Stimulated activated CD8-positive, alpha-beta memory T cell treated with anti-CD3 and anti-CD28 coated beads, Interleukin-4, amount 100 ng/mL, for 1 hour (primary cell): Measurements from ENCODE around the gene HUNK.

ENCODE experiments used
- DNase-seq, 2 donors: peaks; one replicate each; pipeline ENCODE4 v3.0.0-alpha.2; 2020; ENCODE audit warnings: low read depth in 2 of 2, low spot score in 1 of 2

Gene HUNK

DNA sequence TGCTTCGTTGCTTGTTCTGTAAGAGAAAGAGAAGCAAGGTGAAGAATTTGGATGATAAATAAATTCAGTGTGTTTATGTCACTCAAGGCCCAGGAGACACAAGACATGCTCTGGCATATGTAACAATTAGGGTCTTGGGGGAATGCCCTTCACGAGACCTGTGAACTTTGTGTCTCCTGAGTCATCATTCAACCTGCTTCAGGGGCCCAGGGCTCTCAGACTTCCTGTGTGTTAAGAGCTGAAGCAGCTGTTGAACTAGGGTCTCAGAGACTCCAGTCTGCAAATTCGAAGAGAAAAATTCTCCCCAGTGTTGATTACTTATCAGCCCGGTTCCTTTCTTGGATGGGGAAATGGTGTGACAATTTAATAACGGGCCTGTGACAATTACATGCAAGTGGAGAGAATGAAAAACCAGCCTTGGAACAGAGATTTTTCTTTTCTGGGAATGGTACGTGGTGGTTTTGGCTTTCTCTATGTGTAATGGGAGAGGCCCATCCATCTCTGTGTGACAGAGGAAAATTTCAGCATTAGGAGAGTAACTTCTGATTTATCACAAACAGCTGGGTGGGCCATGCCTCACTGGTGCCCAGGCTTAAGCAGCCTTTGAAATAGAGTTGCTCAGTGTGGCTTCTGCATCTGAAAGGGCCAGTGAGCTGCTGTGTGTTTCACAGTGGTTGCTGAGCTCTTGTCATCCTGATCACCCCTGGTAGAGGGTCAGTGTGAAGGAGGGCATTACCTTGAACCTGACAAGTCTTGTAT is 22.4 kb downstream of the HUNK start:
- no peak for DNase-seq

GRCh38 chr21:31896019-31896418 is 23.2 kb downstream of the HUNK start:
- no peak for DNase-seq

- no peak for DNase-seq
These were observed 24.5 kb downstream of the HUNK start for GRCh38 chr21:31897311-31897710.

- no peak for DNase-seq
These were observed 26.3 kb downstream of the HUNK start for GRCh38 chr21:31898933-31899630.

GRCh38 chr21:31900121-31900895 is 27.5 kb downstream of the HUNK start:
- DNase-seq = no peak

DNA sequence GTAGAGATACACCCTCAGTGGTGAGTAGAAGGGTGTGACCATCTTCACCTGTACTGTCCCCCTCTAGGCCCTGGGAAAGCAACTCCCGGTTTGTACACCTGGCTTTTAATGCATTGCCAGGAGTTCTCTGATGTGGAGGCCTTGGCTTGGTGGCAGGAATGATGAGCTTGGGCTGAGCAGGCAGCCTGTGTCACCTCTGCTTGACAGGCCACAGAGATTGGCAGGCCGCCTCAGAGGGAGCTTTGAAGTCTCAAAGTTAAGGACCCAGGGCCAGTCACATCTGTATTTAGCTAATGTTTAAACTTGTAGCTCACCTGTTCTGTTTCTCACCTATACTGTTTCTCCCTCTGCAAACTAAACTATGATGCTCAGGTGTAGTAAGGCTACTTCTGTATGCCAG is 28.5 kb downstream of the HUNK start:
- no peak for DNase-seq

GRCh38 chr21:31902438-31902837 is 29.6 kb downstream of the HUNK start:
- no peak for DNase-seq

- no peak for DNase-seq
These were observed 31.1 kb downstream of the HUNK start for GRCh38 chr21:31903896-31904295.

DNA sequence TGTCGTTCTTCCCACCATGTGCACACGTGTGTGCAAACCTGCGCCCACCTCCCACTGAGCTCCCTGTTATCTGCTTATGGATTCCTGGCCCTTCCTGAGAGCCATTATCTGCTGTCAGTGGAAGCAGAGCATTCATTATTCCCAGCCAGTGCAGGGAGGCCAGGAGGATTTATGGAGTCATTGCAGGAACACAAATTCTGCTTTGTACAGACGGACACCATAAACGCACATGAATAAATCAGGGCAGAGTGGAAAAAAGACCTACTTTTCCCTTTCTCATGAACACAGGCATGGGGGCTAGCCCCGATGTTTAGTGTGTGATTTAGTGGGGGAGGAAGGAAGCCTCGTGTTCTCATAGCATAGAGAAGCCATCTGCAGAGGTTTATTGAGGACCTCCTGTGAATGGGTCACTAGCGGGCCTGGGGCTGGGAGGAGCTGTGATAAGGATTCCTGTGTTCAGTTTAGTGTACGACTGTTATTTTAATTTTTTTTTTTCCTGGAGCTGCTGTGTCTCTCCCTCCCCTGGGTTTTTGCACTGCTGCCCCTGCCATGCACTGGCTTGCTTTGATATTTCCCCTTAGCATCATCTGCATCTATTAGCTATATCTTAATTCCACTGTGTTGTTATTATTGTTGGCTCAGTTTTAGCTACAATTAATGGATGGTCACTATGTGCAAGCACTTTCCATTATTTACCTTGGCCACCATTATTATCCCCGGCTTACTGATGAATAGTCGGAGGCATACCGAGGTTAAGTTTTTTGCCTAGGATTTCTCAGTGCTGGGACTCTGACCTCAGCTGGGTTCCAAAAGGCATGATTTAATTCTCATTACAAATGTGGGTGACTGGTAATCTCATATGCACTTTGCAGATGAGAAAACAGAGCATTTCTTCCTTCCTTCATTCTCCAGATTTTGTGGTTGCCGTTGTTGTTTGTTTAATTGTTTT is 33.0 kb downstream of the HUNK start:
- no peak for DNase-seq

- no peak for DNase-seq
These were observed 35.5 kb downstream of the HUNK start for GRCh38 chr21:31908106-31909031.

DNA sequence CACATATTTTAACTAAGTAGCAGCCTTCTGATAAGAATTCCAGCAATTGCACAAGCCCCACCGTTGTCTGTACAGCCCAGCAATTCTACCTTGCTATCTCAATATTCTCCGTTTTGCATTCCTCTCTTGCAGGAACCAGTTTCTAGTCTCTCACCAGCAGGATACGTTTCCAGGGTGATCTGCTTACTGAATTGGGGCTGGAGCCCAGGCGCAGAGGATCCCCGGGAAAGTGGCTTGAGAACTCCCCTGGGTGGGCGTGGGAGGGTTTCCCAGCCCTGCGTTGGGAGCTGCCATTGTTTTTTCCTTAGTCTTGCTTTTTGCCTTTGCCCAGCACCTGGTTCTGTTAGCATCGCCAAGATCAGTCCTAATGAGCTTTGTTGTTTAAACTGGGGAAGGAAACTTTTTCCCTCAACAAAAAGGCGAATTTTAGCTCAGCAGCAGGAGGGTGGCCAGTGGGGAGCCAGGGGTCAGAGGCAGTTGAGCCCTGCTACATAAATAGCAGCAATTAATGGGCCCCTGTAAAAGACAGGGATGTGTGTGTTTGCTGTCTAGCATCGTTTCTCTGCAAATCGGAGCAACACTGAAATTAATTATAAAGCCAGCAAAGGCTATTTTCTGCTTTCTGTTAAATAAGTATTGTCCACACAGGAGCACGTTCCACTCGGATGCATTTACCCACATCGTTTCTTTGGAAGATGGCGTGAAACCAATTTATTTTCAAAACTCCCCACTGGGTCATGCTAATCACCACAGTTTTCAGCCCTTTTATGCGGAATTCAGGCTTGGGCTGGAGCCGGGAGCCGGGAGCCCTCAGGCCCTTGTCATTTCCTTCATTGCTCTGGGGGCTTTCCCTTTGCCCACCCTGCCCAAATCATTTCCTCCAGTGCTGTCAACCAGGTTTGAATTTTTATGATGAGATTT is 36.6 kb downstream of the HUNK start:
- DNase-seq = no peak

- no peak for DNase-seq
These were observed 37.3 kb downstream of the HUNK start for GRCh38 chr21:31910074-31910470.

DNA sequence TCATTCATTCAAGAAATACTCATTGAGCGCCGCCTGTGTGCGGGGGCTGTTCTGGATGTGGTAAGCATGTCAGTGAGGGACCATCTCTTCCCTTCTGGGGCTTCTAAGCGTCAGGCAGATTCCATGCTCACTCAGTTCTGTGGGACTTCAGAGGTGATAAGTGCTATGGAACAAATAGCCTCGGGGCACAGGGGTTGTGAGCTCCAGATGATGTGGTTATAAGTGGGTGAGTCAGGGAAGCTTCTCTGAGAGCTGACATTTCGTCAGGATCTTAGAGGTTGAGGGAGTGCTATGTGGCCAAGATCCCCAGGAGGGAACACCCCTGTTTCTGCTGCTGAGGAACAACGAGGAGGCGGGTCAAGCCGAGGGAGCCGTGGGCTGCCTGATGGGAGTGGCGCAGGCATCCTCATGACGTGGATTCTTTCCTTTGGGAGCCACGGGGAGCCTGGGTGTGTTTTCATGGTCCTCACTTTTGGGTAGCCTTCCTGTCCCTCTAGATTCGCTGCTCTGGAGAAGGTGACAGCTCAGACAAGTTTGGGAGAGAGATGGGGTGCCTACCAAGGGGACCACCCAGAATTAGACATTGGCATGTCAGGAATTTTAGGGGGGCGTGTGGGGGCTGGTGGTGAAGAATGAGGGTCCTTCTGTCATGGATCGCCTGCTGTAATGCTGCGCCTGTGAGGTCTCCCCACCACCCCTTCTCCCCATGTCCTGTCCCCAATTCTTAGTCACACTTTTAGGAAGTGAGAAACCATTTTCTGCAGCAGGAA is 38.5 kb downstream of the HUNK start:
- no peak for DNase-seq

- DNase-seq = no peak
These were observed 39.7 kb downstream of the HUNK start for GRCh38 chr21:31912501-31912900.

DNA sequence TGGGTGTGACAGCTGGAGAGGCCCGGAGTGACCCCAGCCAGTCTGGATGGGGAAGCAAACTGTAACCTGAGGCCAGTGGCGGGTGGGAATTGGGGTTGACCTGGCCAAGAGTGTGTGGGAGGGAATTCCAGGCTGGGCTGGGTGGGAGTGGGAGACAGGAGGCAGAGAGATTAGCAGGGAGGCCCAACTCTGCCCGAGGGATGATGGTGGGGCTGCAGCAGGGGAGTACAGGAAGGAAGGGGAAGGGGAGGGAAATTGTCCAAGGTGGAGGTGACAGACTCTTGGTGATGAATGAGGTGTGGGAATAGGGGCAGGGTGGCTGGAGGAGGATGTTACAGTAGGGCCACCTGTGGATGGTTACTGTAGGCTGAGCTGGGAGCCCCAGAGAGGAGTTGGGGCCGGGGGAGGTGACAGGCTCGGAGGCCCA is 40.4 kb downstream of the HUNK start:
- no peak for DNase-seq

DNA sequence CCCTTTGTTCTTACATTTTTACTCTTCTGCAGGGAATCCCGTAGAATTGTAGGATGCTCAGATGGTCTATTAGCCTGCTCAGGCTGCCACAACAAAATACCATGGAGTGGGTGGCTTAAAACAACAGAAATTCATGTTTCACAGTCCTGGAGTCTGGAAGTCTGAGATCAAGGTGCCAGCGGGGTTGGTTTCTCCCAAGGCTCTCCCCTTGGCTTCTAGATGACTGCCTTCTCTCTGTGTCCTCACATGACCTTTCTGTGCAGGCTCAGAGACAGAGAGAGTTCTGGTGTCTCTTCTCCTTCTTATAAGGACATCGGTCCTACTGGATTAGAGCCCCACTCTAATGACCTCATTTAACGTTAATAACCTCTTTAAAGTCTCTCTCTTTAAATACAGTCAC is 41.7 kb downstream of the HUNK start:
- no peak for DNase-seq

DNA sequence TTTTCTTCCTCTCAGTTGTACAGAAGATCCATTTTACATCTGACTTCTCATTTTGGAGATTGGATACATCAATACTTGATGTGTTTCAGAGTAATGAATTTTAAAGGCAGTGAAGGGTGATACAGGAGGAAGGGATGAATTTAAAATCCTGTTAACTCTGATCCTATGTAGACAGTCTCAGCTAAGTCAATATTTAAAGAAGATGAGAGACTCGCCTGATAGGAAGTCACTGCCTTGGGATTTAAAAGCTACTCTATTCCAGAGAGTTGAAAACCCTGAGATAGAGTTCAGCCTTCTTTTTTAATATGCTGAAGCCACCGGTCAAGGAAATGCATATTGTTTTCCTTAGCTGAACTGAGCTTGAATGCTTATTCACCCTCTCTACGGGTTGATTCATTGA is 42.7 kb downstream of the HUNK start:
- DNase-seq = no peak

GRCh38 chr21:31917108-31917507 is 44.3 kb downstream of the HUNK start:
- DNase-seq = no peak
